HG03457 (cell line): ENCODE measurements around the gene DPEP3.
"Not testable (repeated sequence)": the region's sequence is repeated elsewhere in the genome, so short reads cannot be mapped to it uniquely, and the experiment has no call there.

Experiments
- ATAC-seq: cut with Tn5 transposase; IDR thresholded peaks from one replicate; pipeline ENCODE4 v1.9.1; 2021; ENCODE audit warnings: moderate number of reproducible peaks; ENCODE audit not compliant: unreplicated experiment

DPEP3 gene

GRCh38 chr16:67979955-67980678, at the start of gene DPEP3:
DPEP3 (minus strand) TSS chr16:67980499; CDS start chr16:67980380, 119 bp downstream.
- ATAC-seq = no peak

- no peak for ATAC-seq
Measured at GRCh38 chr16:68028996-68029395, 48.7 kb upstream of the DPEP3 start.

- ATAC-seq = peak; percentile 48
Measured at GRCh38 chr16:68022728-68023537, 42.6 kb upstream of the DPEP3 start, which contains the start of the genes DDX28 and DUS2. DDX28 (minus strand) TSS chr16:68023232; CDS start chr16:68023202, 30 bp downstream. DUS2 (plus strand) TSS chr16:68023284; CDS start chr16:68038024, 14,740 bp downstream.

GRCh38 chr16:68022278-68022727, 42.0 kb upstream of the DPEP3 start:
- ATAC-seq = peak; percentile 18

DNA sequence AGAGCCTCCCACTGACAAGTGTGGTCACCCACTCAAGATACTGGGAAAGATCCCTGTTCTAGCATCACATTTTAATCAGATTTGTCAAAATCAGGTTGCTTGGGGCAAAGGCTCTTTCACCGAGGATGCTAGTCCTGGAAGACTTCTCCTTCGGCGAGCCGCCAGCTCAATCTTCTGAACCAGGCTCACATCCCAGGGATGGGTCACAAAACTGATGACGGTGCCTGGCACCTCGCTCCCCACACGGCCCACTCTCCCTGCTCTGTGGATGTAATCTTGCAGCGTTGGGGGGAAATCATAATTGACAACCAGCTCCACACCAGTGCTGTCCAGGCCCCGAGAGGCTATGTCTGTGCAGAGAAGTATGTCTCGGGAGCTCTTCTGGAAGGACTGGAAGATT, 41.2 kb upstream of the DPEP3 start:
- ATAC-seq = no peak

DNA sequence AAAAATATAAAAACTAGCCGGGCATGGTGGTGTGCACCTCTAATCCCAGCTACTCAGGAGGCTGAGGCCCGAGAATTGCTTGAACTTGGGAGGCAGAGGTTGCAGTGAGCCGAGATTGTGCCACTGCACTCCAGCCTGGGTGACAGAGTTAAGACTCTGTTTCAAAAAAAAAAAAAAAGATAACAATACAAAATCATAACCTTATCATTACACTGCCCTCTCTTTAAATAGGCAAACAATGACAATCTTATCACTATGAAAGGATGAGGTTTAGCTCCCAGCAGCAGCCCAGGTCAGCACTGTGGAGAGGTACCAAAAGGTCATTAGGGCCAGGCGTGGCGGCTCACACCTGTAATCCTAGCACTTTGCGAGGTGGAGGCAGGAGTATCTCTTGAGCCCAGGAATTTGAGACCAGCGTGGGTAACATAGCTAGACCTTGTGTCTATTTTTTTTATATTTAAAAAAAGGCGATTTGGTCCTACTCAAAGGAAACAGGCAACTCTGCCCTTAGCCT, 38.9 kb upstream of the DPEP3 start:
- ATAC-seq = no peak

DNA sequence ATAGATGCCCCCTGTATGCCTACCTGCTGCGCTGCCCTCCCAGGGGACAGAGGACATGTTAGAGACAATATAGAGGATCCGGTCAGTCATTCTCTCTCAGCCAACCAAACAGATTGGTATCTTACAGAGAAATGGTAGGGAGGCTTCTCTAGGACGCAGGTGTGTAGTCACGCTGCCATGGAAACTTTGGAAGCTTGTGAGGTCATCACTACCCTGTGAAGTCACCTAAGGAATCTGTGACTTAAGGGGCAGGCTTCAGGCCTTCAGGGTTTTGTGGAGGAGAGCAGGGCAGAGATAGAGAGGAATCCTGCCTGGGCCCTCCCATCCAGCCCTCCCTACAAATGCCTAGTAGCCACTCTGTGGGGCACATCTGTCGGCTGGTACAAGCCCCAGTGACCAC, 35.4 kb upstream of the DPEP3 start, which contains the start of gene DPEP2NB:
Gene DPEP2NB (minus strand): TSS at position 231 of the 400 bp plus-strand sequence. CDS start 141 bp downstream, at position 90.
- ATAC-seq = no peak

- no peak for ATAC-seq
Measured at GRCh38 chr16:68013440-68013839, 33.1 kb upstream of the DPEP3 start.

DNA sequence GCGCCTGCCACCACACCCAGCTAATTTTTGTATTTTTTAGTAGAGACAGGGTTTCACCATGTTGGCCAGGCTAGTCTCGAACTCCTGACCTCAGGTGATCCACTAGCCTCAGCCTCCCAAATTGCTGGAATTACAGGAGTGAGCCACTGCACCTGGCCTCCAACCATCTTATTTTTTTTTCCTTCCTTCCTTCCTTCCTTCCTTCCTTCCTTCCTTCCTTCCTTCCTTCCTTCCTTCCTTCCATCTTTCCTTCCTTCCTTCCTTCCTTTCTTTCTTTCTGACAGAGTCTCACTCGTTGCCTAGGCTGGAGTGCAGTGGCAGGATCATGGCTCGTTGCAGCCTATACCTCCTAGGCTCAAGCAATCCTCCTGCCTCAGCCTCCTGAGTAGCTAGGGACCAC, 29.6 kb upstream of the DPEP3 start:
- not testable (repeated sequence) for ATAC-seq

DNA sequence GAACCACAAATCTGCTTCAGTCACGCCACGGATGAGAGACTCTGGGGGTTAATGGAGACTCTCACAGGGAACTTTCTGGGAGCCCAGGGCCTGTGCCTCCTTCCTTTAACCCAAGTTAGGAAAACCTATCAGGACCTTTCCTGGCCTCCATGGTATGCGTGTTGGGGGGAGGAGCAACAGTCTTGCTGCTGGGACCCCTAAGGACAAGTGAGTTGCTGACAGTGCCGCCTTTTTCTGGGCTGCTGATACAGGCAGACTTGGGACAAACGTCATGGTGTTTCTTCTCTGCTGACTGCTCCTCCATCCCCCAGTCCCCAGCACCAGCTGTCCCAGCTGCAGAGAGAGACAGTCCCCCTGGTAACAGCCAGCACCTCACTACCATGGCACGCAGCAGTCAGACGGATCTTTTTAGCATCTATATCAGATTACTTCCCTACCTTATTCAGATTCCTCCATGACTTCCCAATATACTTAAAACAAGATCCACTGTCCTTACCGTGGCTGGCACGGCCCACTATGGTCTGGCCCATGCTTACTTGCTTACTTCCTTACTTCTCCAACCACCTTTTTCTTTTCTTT, 28.9 kb upstream of the DPEP3 start:
- no peak for ATAC-seq

GRCh38 chr16:68005786-68006286, 25.5 kb upstream of the DPEP3 start:
- ATAC-seq = no peak

GRCh38 chr16:68005211-68005610, 24.9 kb upstream of the DPEP3 start:
- no peak for ATAC-seq

GRCh38 chr16:68003031-68003430, 22.7 kb upstream of the DPEP3 start:
- ATAC-seq = no peak

DNA sequence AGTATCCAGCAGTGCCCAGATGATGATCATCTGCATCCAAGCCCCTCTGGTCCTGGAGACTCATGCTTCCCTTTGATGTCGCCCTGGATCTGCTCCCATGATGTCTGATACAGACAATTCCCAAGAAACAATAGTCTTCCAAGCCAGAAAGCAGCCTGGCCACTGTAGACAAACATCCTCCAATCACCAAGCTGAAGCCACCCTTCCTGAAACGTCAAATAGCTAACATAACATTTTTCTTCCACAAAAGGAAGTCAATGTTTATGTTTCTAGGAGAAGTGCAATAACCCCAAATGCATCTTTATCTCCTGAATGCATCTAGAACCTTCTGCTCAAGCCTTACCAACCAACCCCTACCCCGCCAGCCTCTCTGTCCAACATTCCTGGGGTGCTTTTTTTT, 20.2 kb upstream of the DPEP3 start:
- ATAC-seq = no peak

DNA sequence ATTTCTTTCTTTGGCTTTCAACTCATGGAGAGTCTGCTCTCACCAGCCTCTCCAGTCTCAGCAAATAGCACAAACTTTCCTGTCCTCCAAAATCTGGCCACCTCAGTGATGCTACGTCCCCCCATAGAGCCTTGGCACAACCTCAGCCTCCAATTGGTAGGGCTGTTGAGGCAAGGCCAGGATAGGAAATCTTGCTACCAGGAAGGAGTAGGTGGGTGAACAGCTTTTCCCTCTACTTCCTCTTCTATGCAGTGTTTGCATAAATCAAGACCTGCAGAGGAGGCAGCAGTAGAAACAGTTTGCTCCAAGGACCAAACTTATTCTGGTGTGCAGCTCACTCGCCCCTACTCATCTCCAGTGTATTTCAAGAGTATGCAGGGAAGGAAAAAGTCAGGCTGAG, 19.7 kb upstream of the DPEP3 start:
- no peak for ATAC-seq

- ATAC-seq = not testable (repeated sequence)
Measured at GRCh38 chr16:67998779-67999688, 18.7 kb upstream of the DPEP3 start, which contains the start of gene DPEP2. DPEP2 (minus strand) TSS chr16:67999484; CDS start chr16:67993212, 6,272 bp downstream.

GRCh38 chr16:67998231-67998778, 18.0 kb upstream of the DPEP3 start:
- not testable (repeated sequence) for ATAC-seq

DNA sequence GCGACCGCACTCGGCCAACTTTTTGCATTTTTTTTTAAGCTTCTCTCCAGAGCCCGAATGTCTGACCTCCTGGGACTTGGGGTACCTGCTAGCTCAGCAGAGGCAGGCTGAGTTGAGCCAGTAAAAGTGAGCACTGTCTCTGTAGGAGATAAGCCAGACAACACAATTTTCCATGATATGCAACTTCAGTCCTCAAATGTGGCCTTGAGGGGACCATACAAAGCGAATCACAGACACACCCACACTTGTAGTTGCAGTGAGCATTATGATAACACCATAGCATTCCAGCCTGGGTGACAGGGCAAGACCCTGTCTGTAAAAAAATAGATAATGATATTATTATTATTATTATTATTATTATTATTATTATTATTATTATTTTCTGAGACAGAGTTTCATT, 16.4 kb upstream of the DPEP3 start:
- no peak for ATAC-seq

GRCh38 chr16:67995423-67995822, 15.1 kb upstream of the DPEP3 start:
- no peak for ATAC-seq

DNA sequence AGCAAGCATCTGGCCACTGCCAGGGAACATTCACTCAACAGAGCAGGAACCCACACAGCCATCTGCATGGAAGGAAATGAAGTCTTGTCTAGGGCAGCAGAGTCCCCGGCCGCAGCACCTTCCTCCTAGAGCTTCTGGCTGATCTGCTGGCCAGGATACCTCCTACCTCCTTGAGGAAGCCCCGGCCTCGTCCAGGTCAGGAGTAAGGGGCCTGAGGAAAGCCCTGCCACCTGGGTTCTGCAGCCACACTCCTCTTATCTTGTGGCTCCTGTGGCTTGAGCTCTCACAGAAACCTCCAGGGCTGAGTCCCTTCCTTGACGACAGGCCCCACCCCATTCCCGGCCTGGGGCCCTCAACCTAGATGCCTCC, 13.7 kb upstream of the DPEP3 start:
- ATAC-seq = not testable (repeated sequence)
